ENCODE results near the gene CPNE6.
A peak's percentile ranks its signal among the peaks of the same experiment; 100 is the strongest.

The CPNE6 gene

GRCh38 chr14:24064091-24064795 is 7.1 kb upstream of the CPNE6 start:
- Histone ChIP-seq H3K4me1 (ENCODE audit: control insufficient read depth, insufficient read depth, low read length) (no peaks in the 10 kb centered on the region), H3K27ac (ENCODE audit: extremely low read depth, low read depth, low read length) (no peak overlapping the region), H3K9me3 (ENCODE audit: control insufficient read depth, insufficient read depth, low read depth, low read length) (no peaks in the 10 kb centered on the region), H3K36me3 (ENCODE audit: control insufficient read depth in 2 of 2, insufficient read depth in 1 of 2, low read length in 2 of 2) (no peaks in the 10 kb centered on the region), H3K4me3 (ENCODE audit: low read depth, low read length) (no peak overlapping the region)
- TF ChIP-seq ZNF518A (tag by site-specific recombination; conservative IDR thresholded peaks at IDR 0.05; ENCODE audit: low read depth) (no peak), ZFP69B (tag by site-specific recombination; IDR thresholded peaks at IDR 0.05) (no peak), GFI1B (tag by site-specific recombination; IDR thresholded peaks at IDR 0.05) (no peak), ZNF521 (tag by site-specific recombination; IDR thresholded peaks at IDR 0.05) (no peak)
- ChIA-PET POLR2A (interaction anchor here (0.6 kb wide), 1 partner anchor 28 kb away, joined by 3 read pairs; no protein-coding TSS in a partner anchor), CTCF (interaction anchor here (0.5 to 8.9 kb wide), 5 partner anchors 14 to 50 kb away, joined by 3 to 247 read pairs (median 4); partner anchors contain the start of genes DCAF11 and PCK2)

GRCh38 chr14:24064856-24065255 is 6.5 kb upstream of the CPNE6 start:
- ChIA-PET POLR2A (no interaction called here), CTCF (interaction anchor here (0.5 to 1.7 kb wide), 4 partner anchors 13 to 49 kb away, joined by 3 to 7 read pairs (median 4); partner anchors contain the start of gene DCAF11)
- Histone ChIP-seq H3K36me3 (ENCODE audit: control insufficient read depth in 2 of 2, insufficient read depth in 1 of 2, low read length in 2 of 2) (no peaks in the 10 kb centered on the region), H3K4me3 (ENCODE audit: low read depth, low read length) (no peak overlapping the region), H3K27ac (ENCODE audit: extremely low read depth, low read depth, low read length) (no peak overlapping the region), H3K9me3 (ENCODE audit: control insufficient read depth, insufficient read depth, low read depth, low read length) (no peaks in the 10 kb centered on the region), H3K4me1 (ENCODE audit: control insufficient read depth, insufficient read depth, low read length) (no peaks in the 10 kb centered on the region)
- TF ChIP-seq ZNF23 (tag by site-specific recombination; IDR thresholded peaks at IDR 0.05; ENCODE audit: borderline replicate concordance) (no peak), ZEB2 (tag by site-specific recombination; IDR thresholded peaks at IDR 0.05) (no peak)

- POLR2A ChIA-PET, result no interaction called here
- CTCF ChIA-PET, result interaction anchor here (1.5 to 1.7 kb wide), 2 partner anchors 25 to 43 kb away, joined by 5 to 7 read pairs; no protein-coding TSS in a partner anchor
Observed at GRCh38 chr14:24065408-24065807, 6.0 kb upstream of the CPNE6 start.

More at GRCh38 chr14:24065408-24065807, 6.0 kb upstream of the CPNE6 start:
- no peaks in the 10 kb centered on the region for H3K9me3 ChIP-seq (ENCODE audit: control insufficient read depth, insufficient read depth, low read depth, low read length)
- no peak overlapping the region for H3K4me3 ChIP-seq (ENCODE audit: low read depth, low read length)
- H3K27ac ChIP-seq (ENCODE audit: extremely low read depth, low read depth, low read length), result no peak overlapping the region
- no peaks in the 10 kb centered on the region for H3K4me1 ChIP-seq (ENCODE audit: control insufficient read depth, insufficient read depth, low read length)
- no peaks in the 10 kb centered on the region for H3K36me3 ChIP-seq (ENCODE audit: control insufficient read depth in 2 of 2, insufficient read depth in 1 of 2, low read length in 2 of 2)
- peak; percentile 37; the same call in 1 of the 2 replicates for TF ChIP-seq ZNF341 (tag by site-specific recombination; IDR thresholded peaks at IDR 0.05; ENCODE audit: low read depth)
- TF ChIP-seq ZNF133 (tag by site-specific recombination; IDR thresholded peaks at IDR 0.05), result no peak
- no peak for TF ChIP-seq ZBTB26 (tag by site-specific recombination; optimal IDR thresholded peaks at IDR 0.05)
- TF ChIP-seq ZNF610 (tag by site-specific recombination; IDR thresholded peaks at IDR 0.05; ENCODE audit: borderline replicate concordance), result no peak
- TF ChIP-seq ZNF138 (tag by site-specific recombination; IDR thresholded peaks at IDR 0.05; ENCODE audit: borderline replicate concordance), result no peak
- no peak for TF ChIP-seq ZEB2 (tag by site-specific recombination; IDR thresholded peaks at IDR 0.05)

Measured in HEK293 (cell line).